Measurements from ENCODE around the gene SAMD14. TPM values are rescaled to one million over a fixed set of nuclear protein-coding genes. Genes with fewer than 3 reads are reported as not detected.

The SAMD14 gene
- total RNA-seq, 1 donor from 2014 or later, result 8.7 TPM

DNA sequence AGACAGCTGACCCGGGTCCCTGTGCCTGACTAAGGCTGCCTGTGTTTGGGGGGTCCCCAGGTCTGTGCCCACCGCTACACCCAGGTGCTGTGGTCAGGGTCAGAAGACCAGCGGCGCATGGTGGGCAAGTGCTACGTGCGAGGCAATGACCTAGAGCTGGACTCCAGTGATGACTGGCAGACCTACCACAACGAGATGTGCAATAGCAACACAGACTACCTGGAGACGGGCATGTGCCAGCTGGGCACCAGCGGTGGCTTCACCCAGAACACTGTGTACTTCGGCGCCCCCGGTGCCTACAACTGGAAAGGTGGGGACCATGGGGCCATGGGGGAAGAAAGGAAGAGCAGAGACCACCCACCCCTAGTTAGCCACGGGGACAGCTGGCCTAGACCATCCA lies 62.0 kb downstream of the SAMD14 start:
- no peak overlapping the region for H3K4me3 ChIP-seq
- DNase-seq (ENCODE audit: low spot score), result no peak
- H3K9me3 ChIP-seq (ENCODE audit: low read depth), result no peaks in the 10 kb centered on the region
- no peaks in the 10 kb centered on the region for H3K36me3 ChIP-seq
- H3K4me1 Mint-ChIP-seq, result peaks cover 11% of the 10 kb centered on the region
- H3K4me2 ChIP-seq, result no peak overlapping the region
- no peaks in the 10 kb centered on the region for H3K36me3 Mint-ChIP-seq
- H3K9ac ChIP-seq, result no peak overlapping the region
- H3K27me3 Mint-ChIP-seq (ENCODE audit: insufficient read depth, low read depth), result peaks cover 5% of the 10 kb centered on the region
- no peak overlapping the region for H3K4me3 Mint-ChIP-seq
- no peak overlapping the region for H3K27ac Mint-ChIP-seq
- no peaks in the 10 kb centered on the region for H3K27me3 ChIP-seq
- TF ChIP-seq EZH2 (IDR thresholded peaks at IDR 0.05) (no peak), EZH2phosphoT487 (IDR thresholded peaks at IDR 0.05) (no peak)
- TF ChIP-seq, protein P1, sequence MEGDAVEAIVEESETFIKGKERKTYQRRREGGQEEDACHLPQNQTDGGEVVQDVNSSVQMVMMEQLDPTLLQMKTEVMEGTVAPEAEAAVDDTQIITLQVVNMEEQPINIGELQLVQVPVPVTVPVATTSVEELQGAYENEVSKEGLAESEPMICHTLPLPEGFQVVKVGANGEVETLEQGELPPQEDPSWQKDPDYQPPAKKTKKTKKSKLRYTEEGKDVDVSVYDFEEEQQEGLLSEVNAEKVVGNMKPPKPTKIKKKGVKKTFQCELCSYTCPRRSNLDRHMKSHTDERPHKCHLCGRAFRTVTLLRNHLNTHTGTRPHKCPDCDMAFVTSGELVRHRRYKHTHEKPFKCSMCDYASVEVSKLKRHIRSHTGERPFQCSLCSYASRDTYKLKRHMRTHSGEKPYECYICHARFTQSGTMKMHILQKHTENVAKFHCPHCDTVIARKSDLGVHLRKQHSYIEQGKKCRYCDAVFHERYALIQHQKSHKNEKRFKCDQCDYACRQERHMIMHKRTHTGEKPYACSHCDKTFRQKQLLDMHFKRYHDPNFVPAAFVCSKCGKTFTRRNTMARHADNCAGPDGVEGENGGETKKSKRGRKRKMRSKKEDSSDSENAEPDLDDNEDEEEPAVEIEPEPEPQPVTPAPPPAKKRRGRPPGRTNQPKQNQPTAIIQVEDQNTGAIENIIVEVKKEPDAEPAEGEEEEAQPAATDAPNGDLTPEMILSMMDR (IDR thresholded peaks at IDR 0.05), result no peak
- H3K27ac ChIP-seq, result no peak overlapping the region
- H3K79me2 ChIP-seq (ENCODE audit: low read depth), result no peaks in the 10 kb centered on the region
- no peak overlapping the region for H2AFZ ChIP-seq (replicated peaks)
- no peaks in the 10 kb centered on the region for H3K9me3 Mint-ChIP-seq
- no peaks in the 10 kb centered on the region for H3F3A ChIP-seq (ENCODE audit: low read depth)
- no peaks in the 10 kb centered on the region for H4K20me1 ChIP-seq (ENCODE audit: low read depth)
- H3K4me1 ChIP-seq, result no peaks in the 10 kb centered on the region

DNA sequence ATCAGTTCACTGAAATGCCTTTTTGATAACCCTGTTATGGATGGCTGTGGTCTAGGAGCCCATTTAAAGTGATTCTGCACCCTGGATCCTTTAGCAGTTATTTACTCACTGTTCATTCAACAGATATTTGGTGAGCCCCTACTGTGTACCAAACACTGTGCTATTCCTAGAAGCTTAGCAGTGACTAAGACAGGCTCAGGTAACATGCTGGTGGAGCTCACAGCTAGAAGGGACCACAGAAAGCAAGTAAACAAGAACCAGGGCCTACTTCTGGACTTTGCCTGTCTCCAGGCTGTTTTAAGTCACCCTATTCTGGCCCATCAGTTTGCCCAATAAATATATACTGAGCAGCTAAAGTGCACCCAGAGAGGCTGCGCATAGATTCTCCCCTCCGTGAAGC lies 63.0 kb downstream of the SAMD14 start:
- H3K27ac ChIP-seq, result no peak overlapping the region
- peaks cover 3% of the 10 kb centered on the region for H3K27me3 Mint-ChIP-seq (ENCODE audit: insufficient read depth, low read depth)
- H3K36me3 ChIP-seq, result no peaks in the 10 kb centered on the region
- H3K27me3 ChIP-seq, result no peaks in the 10 kb centered on the region
- no peaks in the 10 kb centered on the region for H3F3A ChIP-seq (ENCODE audit: low read depth)
- no peaks in the 10 kb centered on the region for H3K9me3 ChIP-seq (ENCODE audit: low read depth)
- H2AFZ ChIP-seq (replicated peaks), result no peak overlapping the region
- H3K9me3 Mint-ChIP-seq, result no peaks in the 10 kb centered on the region
- no peak overlapping the region for H3K4me3 ChIP-seq
- H4K20me1 ChIP-seq (ENCODE audit: low read depth), result no peaks in the 10 kb centered on the region
- H3K4me2 ChIP-seq, result no peak overlapping the region
- no peak overlapping the region for H3K9ac ChIP-seq
- TF ChIP-seq, protein P1 (IDR thresholded peaks at IDR 0.05), result no peak
- TF ChIP-seq EZH2phosphoT487 (IDR thresholded peaks at IDR 0.05) (no peak), EZH2 (IDR thresholded peaks at IDR 0.05) (no peak)
- DNase-seq (ENCODE audit: low spot score), result no peak
- H3K4me1 Mint-ChIP-seq, result peaks cover 11% of the 10 kb centered on the region
- H3K4me3 Mint-ChIP-seq, result no peak overlapping the region
- no peaks in the 10 kb centered on the region for H3K36me3 Mint-ChIP-seq
- H3K27ac Mint-ChIP-seq, result no peak overlapping the region
- no peaks in the 10 kb centered on the region for H3K4me1 ChIP-seq
- no peaks in the 10 kb centered on the region for H3K79me2 ChIP-seq (ENCODE audit: low read depth)

DNA sequence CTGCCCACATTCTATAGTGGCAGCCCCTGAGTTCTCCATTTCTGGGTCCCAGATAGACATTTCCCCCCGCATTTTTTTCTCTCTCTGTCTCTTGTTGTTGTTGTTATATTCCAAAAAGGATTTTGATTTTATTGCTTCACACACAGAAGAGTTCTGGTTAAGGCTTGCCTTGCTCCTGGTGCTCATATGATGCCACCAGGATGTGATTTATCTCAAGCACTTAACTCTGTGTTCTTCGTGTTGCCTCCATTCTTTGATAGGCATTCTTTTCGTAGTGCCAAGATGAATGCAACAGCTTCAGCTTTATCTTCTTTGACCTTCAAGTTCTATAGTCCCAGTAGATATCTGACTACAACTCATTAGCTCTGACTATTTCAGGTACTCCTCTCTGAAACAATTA lies 64.9 kb downstream of the SAMD14 start:
- Histone ChIP-seq H3K4me3 (no peak overlapping the region), H3K4me2 (no peak overlapping the region), H2AFZ (replicated peaks) (no peak overlapping the region), H3K27ac (no peak overlapping the region), H3F3A (ENCODE audit: low read depth) (no peaks in the 10 kb centered on the region), H3K9me3 (ENCODE audit: low read depth) (no peaks in the 10 kb centered on the region), H3K9ac (no peak overlapping the region), H3K36me3 (no peaks in the 10 kb centered on the region), H3K4me1 (no peaks in the 10 kb centered on the region), H4K20me1 (ENCODE audit: low read depth) (no peaks in the 10 kb centered on the region), H3K27me3 (no peaks in the 10 kb centered on the region), H3K79me2 (ENCODE audit: low read depth) (no peaks in the 10 kb centered on the region)
- Mint-ChIP-seq H3K4me3 (no peak overlapping the region), H3K9me3 (no peaks in the 10 kb centered on the region), H3K36me3 (no peaks in the 10 kb centered on the region), H3K27me3 (ENCODE audit: insufficient read depth, low read depth) (peaks cover 2% of the 10 kb centered on the region), H3K27ac (peak overlapping the region; percentile 3), H3K4me1 (peaks cover 11% of the 10 kb centered on the region)
- TF ChIP-seq, protein P1 (IDR thresholded peaks at IDR 0.05), result no peak
- TF ChIP-seq EZH2 (IDR thresholded peaks at IDR 0.05), result no peak
- TF ChIP-seq EZH2phosphoT487 (IDR thresholded peaks at IDR 0.05), result no peak
- no peak for DNase-seq (ENCODE audit: low spot score)
